Upper lobe of right lung (tissue), 1 donor: ENCODE measurements around the gene ITPR3. TPM values are rescaled to one million over a fixed set of nuclear protein-coding genes. Genes with fewer than 3 reads are reported as not detected.

Experiments
- ATAC-seq: fragments of 200-7000 bp; cut with Tn5 transposase; one replicate; pipeline ENCODE4 v1.9.1; 2020; ENCODE audit warnings: mild to moderate bottlenecking, moderate library complexity
- DNase-seq: peaks from one replicate; pipeline ENCODE4 v3.0.0-alpha.2; 2020
- H3K27ac ChIP-seq: fragments of 200-600 bp; one replicate; pipeline ENCODE4 v1.8.0; 2022
- H3K27me3 ChIP-seq: fragments of 200-600 bp; one replicate; pipeline ENCODE4 v1.8.0; 2022; ENCODE audit warnings: mild to moderate bottlenecking
- H3K36me3 ChIP-seq: fragments of 200-600 bp; one replicate; pipeline ENCODE4 v1.8.0; 2022
- H3K4me1 ChIP-seq: fragments of 200-600 bp; one replicate; pipeline ENCODE4 v1.8.0; 2022
- H3K4me3 ChIP-seq: fragments of 200-600 bp; one replicate; pipeline ENCODE4 v1.8.0; 2022; ENCODE audit warnings: mild to moderate bottlenecking
- H3K9me3 ChIP-seq: fragments of 200-600 bp; one replicate; pipeline ENCODE4 v1.8.0; 2022
- intact Hi-C: fragments of 100-400 bp; cut with DNase I; formaldehyde crosslinking; loops from one replicate; pipeline ENCODE4 v1.11.0; 2022
- microRNA-seq: library from miRNA; unstranded; fragments of <30 nt; microRNA quantifications from one replicate; pipeline ENCODE4 v1.2.0, GENCODE V29; 2020; ENCODE audit warnings: borderline microRNAs expressed
- total RNA-seq: library from RNA; stranded (reverse); fragmentation: NEBNext Ultra II Directional; extraction: Animal tissue kit (Norgen Biotek cat#: 25700); gene quantifications from one replicate; pipeline ENCODE4 v1.2.1, GENCODE V29; 2021
- TF ChIP-seq, protein P1 (sequence below): fragments of 200-600 bp; IDR thresholded peaks from one replicate; pipeline ENCODE4 v1.8.0; 2022; ENCODE audit warnings: antibody characterized with exemption
- donor health status: DM: no; HTN: yes; CAD: no; lungs with severe emphysema.

Gene ITPR3
- total RNA-seq, 1 donor from 2014 or later, result 111 TPM

DNA sequence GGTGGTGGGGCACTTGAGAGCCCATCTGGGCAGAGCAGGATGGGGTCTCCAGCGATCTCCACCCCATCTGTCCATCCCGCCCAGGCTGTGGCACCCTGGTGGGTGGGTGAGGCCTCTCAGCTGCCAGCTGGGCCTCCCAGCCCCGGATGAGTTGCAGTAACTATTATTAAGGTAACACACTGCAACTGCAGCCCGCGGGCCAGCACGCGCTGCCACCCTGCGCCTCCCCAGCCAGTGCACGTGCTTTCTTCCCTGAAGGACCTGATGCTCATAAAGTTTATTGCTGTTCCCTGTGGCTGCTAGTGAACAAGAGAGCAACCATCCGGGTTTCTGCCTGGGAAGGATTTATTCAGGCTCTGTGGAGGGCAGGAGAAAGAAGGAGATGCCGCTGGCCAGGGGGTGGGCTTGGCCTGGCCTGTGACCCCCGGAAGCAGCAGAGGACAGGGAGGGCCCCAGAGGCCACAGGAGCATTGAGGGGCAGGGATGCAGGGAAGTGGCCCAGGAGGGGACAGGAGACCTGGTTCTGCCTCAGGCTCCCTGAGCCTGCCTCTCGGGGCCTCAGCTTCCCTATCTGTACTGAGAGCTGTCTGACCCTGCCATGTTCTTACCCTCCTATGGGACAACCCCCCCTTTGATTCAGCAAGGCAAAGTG lies 123.9 kb downstream of the ITPR3 start:
- H3K27ac ChIP-seq, result peak overlapping the region; percentile 84
- TF ChIP-seq, protein P1, sequence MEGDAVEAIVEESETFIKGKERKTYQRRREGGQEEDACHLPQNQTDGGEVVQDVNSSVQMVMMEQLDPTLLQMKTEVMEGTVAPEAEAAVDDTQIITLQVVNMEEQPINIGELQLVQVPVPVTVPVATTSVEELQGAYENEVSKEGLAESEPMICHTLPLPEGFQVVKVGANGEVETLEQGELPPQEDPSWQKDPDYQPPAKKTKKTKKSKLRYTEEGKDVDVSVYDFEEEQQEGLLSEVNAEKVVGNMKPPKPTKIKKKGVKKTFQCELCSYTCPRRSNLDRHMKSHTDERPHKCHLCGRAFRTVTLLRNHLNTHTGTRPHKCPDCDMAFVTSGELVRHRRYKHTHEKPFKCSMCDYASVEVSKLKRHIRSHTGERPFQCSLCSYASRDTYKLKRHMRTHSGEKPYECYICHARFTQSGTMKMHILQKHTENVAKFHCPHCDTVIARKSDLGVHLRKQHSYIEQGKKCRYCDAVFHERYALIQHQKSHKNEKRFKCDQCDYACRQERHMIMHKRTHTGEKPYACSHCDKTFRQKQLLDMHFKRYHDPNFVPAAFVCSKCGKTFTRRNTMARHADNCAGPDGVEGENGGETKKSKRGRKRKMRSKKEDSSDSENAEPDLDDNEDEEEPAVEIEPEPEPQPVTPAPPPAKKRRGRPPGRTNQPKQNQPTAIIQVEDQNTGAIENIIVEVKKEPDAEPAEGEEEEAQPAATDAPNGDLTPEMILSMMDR, result no peak
- H3K36me3 ChIP-seq, result no peaks in the 10 kb centered on the region
- H3K27me3 ChIP-seq, result no peaks in the 10 kb centered on the region
- H3K9me3 ChIP-seq, result no peaks in the 10 kb centered on the region
- ATAC-seq, result no peak
- intact Hi-C loops, result no loop called here
- DNase-seq, result no peak
- H3K4me1 ChIP-seq, result peaks cover 11% of the 10 kb centered on the region
- H3K4me3 ChIP-seq, result peak overlapping the region; percentile 48

DNA sequence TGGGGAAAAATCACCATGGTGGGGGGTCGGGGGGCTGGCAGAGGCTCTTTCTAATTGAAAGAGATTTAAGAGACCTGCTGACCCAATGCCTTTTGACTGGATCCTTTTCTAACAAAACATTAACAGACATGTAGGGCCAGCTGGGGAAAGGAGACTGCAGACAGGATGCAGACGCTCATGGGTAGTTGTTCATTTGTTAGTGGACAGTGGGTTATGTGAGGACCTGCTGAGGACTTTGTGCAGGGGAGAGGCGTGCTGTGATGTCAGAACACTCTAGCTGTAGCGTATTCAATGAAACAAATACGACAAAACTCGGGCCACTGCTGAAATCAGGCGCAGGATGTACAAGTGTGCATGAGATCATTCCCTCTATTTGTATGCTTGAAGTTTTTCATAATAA lies 124.4 kb downstream of the ITPR3 start:
- TF ChIP-seq, protein P1, result no peak
- Histone ChIP-seq H3K4me1 (peaks cover 8% of the 10 kb centered on the region), H3K27ac (peak overlapping the region; percentile 84), H3K27me3 (no peaks in the 10 kb centered on the region), H3K9me3 (no peaks in the 10 kb centered on the region), H3K4me3 (peak overlapping the region; percentile 48), H3K36me3 (no peaks in the 10 kb centered on the region)
- intact Hi-C loops, result no loop called here
- no peak for ATAC-seq
- DNase-seq, result no peak

Small RNA genes lying within 50 kb of the gene (microRNA-seq; reads per million reads assigned to microRNA genes)
- 2.0 reads per million, percentile 7 among the genes with 10 or more reads in this experiment for gene MIR3934

Other genes with a start within 250 kb of the ITPR3 start
- 2.3 TPM for gene KIFC1, start 229.5 kb upstream of the ITPR3 start, total RNA-seq
- 74.3 TPM for gene PHF1, start 210.3 kb upstream of the ITPR3 start, total RNA-seq
- gene CUTA, start 203.2 kb upstream of the ITPR3 start, total RNA-seq, result 144 TPM
- gene SYNGAP1, start 201.3 kb upstream of the ITPR3 start, total RNA-seq, result 23.0 TPM
- 5.8 TPM for gene ZBTB9, start 166.7 kb upstream of the ITPR3 start, total RNA-seq
- 19.1 TPM for gene BAK1, start 41.0 kb upstream of the ITPR3 start, total RNA-seq
- gene UQCC2, start 90.4 kb downstream of the ITPR3 start, total RNA-seq, result 40.6 TPM
- 4.6 TPM for gene IP6K3, start 125.6 kb downstream of the ITPR3 start, total RNA-seq
- 61.5 TPM for gene LEMD2, start 167.8 kb downstream of the ITPR3 start, total RNA-seq
- gene MLN, start 182.7 kb downstream of the ITPR3 start, total RNA-seq, result not detected